GM12878 (cell line): Measurements from ENCODE around the gene SEMG1. TPM values are rescaled to one million over a fixed set of nuclear protein-coding genes. Genes with fewer than 3 reads are reported as not detected.

Experiments used
- ATAC-seq: fragments of 200-7000 bp; cut with Tn5 transposase; 3 replicates; pipeline ENCODE4 v1.9.1; 2020; ENCODE audit warnings: mild to moderate bottlenecking, moderate library complexity
- BruUV-seq: library from RNA; stranded (reverse); fragments of 400-500 nt; replicated peaks from 2 replicates; lab custom pipeline; 2021; lab: Mats Ljungman, UMichigan
- CTCF ChIA-PET: fragments of 300-600 bp; sonication (Branson Sonifier 250); formaldehyde crosslinking; extraction: SDS; loops from one replicate; lab custom pipeline; 2021; ENCODE audit warnings: inconsistent platforms; lab: Yijun Ruan, JAX
- POLR2A ChIA-PET: fragments of 350-600 bp; formaldehyde crosslinking; extraction: SDS; loops from one replicate; lab custom pipeline; 2021; ENCODE audit warnings: inconsistent platforms; lab: Charles Lee
- RAD21 ChIA-PET: fragments of 300-600 bp; sonication (Branson Sonifier 250); formaldehyde crosslinking; loops from one replicate; lab custom pipeline; 2023; ENCODE audit warnings: antibody characterized with exemption; ENCODE audit not compliant: unreplicated experiment; lab: Charles Lee
- SMC1A ChIA-PET: fragments of 300-600 bp; sonication (Branson Sonifier 250); formaldehyde crosslinking; loops from one replicate; lab custom pipeline; 2023; ENCODE audit not compliant: unreplicated experiment, uncharacterized antibody; lab: Charles Lee
- DNase-seq: peaks from one replicate; pipeline ENCODE4 v3.0.0-alpha.2; 2011; ENCODE audit warnings: low read depth, low spot score
- FAIRE-seq: peaks from 3 replicates; lab custom pipeline; 2011; peaks lifted over from hg19 to GRCh38; lab: Jason Lieb, UNC
- H2AFZ ChIP-seq: 2 replicates; pipeline ENCODE4 v1.6.0; 2011; ENCODE audit warnings: low read depth, low read length, control low read depth; ENCODE audit not compliant: control insufficient read depth
- H3K27ac ChIP-seq: 2 replicates; pipeline ENCODE4 v1.5.1; 2011; ENCODE audit warnings: control low read depth; ENCODE audit not compliant: control insufficient read depth, insufficient read depth
- H3K27me3 ChIP-seq, 2 experiments: replicated peaks in 1 of 2; 2 replicates each; pipeline versions ENCODE4 v1.6.0 to v1.6.1; 2011; ENCODE audit warnings: low read length in 1 of 2; ENCODE audit not compliant: control insufficient read depth in 2 of 2, insufficient read depth in 2 of 2
- H3K36me3 ChIP-seq, 2 experiments: 2 replicates each; pipeline ENCODE4 v1.5.1; 2011; ENCODE audit warnings: low read length in 1 of 2; ENCODE audit not compliant: control insufficient read depth in 2 of 2, insufficient read depth in 2 of 2
- H3K4me1 ChIP-seq: 2 replicates; pipeline ENCODE4 v1.6.1; 2011; ENCODE audit warnings: mild to moderate bottlenecking, low read length, moderate library complexity, mixed read lengths; ENCODE audit not compliant: control insufficient read depth, insufficient read depth
- H3K4me2 ChIP-seq: 2 replicates; pipeline ENCODE4 v1.6.0; 2011; ENCODE audit warnings: control low read depth; ENCODE audit not compliant: control insufficient read depth, insufficient read depth
- H3K4me3 ChIP-seq: fragments of 200-600 bp; sonication (generic); 2 replicates; pipeline ENCODE4 v1.5.1; 2016
- H3K79me2 ChIP-seq: 2 replicates; pipeline ENCODE4 v1.6.0; 2011; ENCODE audit warnings: low read length; ENCODE audit not compliant: control insufficient read depth, insufficient read depth
- H3K9ac ChIP-seq: 2 replicates; pipeline ENCODE4 v1.8.0; 2011; ENCODE audit warnings: low read length, control low read depth, mixed read lengths; ENCODE audit not compliant: control insufficient read depth, insufficient read depth
- H3K9me3 ChIP-seq: replicated peaks from 3 replicates; pipeline ENCODE4 v1.5.1; 2011; ENCODE audit warnings: mild to moderate bottlenecking, low read length; ENCODE audit not compliant: control insufficient read depth, insufficient read depth
- H4K20me1 ChIP-seq: 2 replicates; pipeline ENCODE4 v1.6.0; 2011; ENCODE audit not compliant: control insufficient read depth, insufficient read depth
- ASH2L ChIP-seq: fragments of 300-600, 200-600 bp; sonication (generic); IDR thresholded peaks from 2 replicates; pipeline ENCODE4 v1.6.1; 2017; ENCODE audit warnings: low read depth, mild to moderate bottlenecking, borderline replicate concordance
- ATF7 ChIP-seq: fragments of 450-650 bp; IDR thresholded peaks from 2 replicates; pipeline ENCODE4 v1.6.1; 2016; ENCODE audit warnings: low read depth, mild to moderate bottlenecking
- BACH1 ChIP-seq: fragments of 450-650 bp; IDR thresholded peaks from 2 replicates; pipeline ENCODE4 v1.6.1; 2017; ENCODE audit warnings: mild to moderate bottlenecking, borderline replicate concordance
- CBX3 ChIP-seq: fragments of 200-600 bp; sonication (generic); IDR thresholded peaks from 2 replicates; pipeline ENCODE4 v1.6.1; 2016; ENCODE audit warnings: low read depth, borderline replicate concordance
- LARP7 ChIP-seq: fragments of 450-650 bp; IDR thresholded peaks from 2 replicates; pipeline ENCODE4 v1.6.1; 2017; ENCODE audit warnings: mild to moderate bottlenecking
- MTA2 ChIP-seq: fragments of 450-650 bp; IDR thresholded peaks from 2 replicates; pipeline ENCODE4 v1.6.1; 2016; ENCODE audit warnings: low read depth, mild to moderate bottlenecking, moderate library complexity
- NFYA ChIP-seq: IDR thresholded peaks from 2 replicates; pipeline ENCODE4 v1.6.1; 2011; ENCODE audit warnings: low read depth, mild to moderate bottlenecking, low read length, improper control_type of control experiment, borderline replicate concordance
- NR2F1 ChIP-seq: fragments of 450-650 bp; conservative IDR thresholded peaks from 2 replicates; pipeline ENCODE4 v1.6.1; 2017; ENCODE audit warnings: mild to moderate bottlenecking
- PRDM15 ChIP-seq: fragments of 450-650 bp; formaldehyde crosslinking; IDR thresholded peaks from 2 replicates; pipeline ENCODE4 v1.4.0; 2020; ENCODE audit warnings: mild to moderate bottlenecking, moderate library complexity
- RB1 ChIP-seq: fragments of 450-650 bp; formaldehyde crosslinking; IDR thresholded peaks from 2 replicates; pipeline ENCODE4 v1.6.1; 2017; ENCODE audit warnings: mild to moderate bottlenecking, borderline replicate concordance
- RFX5 ChIP-seq: IDR thresholded peaks from 2 replicates; pipeline ENCODE4 v1.6.1; 2011; ENCODE audit warnings: low read depth, low read length, improper control_type of control experiment
- TARDBP ChIP-seq: IDR thresholded peaks from 2 replicates; pipeline ENCODE4 v1.6.1; 2016; ENCODE audit warnings: borderline replicate concordance
- TCF12 ChIP-seq: IDR thresholded peaks from 2 replicates; pipeline ENCODE4 v1.6.1; 2011; ENCODE audit warnings: low read depth, mild to moderate bottlenecking, low read length
- YBX1 ChIP-seq: fragments of 450-650 bp; IDR thresholded peaks from 2 replicates; pipeline ENCODE4 v1.6.1; 2016; ENCODE audit warnings: antibody characterized with exemption
- ZBED1 ChIP-seq: IDR thresholded peaks from 2 replicates; pipeline ENCODE4 v1.6.1; 2016; ENCODE audit warnings: borderline replicate concordance
- ZNF24 ChIP-seq: fragments of 450-650 bp; IDR thresholded peaks from 2 replicates; pipeline ENCODE4 v1.6.1; 2017; ENCODE audit warnings: antibody characterized with exemption, mild to moderate bottlenecking
- ZNF622 ChIP-seq: fragments of 450-650 bp; IDR thresholded peaks from 2 replicates; pipeline ENCODE4 v1.6.1; 2017; ENCODE audit warnings: mild to moderate bottlenecking, inconsistent platforms
- WGBS: methylation state at CpG from one replicate; pipeline ENCODE4 v1.1.6; 2016; ENCODE audit warnings: low lambda C conversion rate; ENCODE audit not compliant: insufficient replicate concordance, insufficient coverage; ENCODE audit errors: missing lambda C conversion rate; 5-methylcytosine and 5-hydroxymethylcytosine counted together
- in situ Hi-C: fragments of 300-500 bp; cut with MboI; formaldehyde crosslinking; loops from 9 replicates; pipeline ENCODE4 v1.14.3; 2018; ENCODE audit warnings: mixed read lengths
- intact Hi-C: fragments of 100-400 bp; cut with micrococcal nuclease; formaldehyde crosslinking; loops from one replicate; pipeline ENCODE4 v1.14.2; 2022; ENCODE audit not compliant: unreplicated experiment
- polyA plus RNA-seq, 11 experiments: library from polyadenylated mRNA; depleted of rRNA in 4 of 11; unstranded in 6 of 11; stranded (reverse) in 5 of 11; fragments of >200 nt; fragmentation: Nextera tagmentation in 4 of 11; fragmentation: Illumina TruSeq in 1 of 11; extraction: Ambion mirVana in 4 of 11; extraction: Trizol in 1 of 11; gene quantifications; 1 replicate in 1 of 11; 2 replicates in 10 of 11; pipeline versions ENCODE4 v1.2.1 to v1.2.3, GENCODE V29; 2011 to 2016; ENCODE audit warnings: inconsistent platforms in 2 of 11, missing spikeins in 2 of 11, low read depth in 1 of 11
- total RNA-seq, 4 experiments: library from RNA; depleted of rRNA in 3 of 4; stranded (reverse); fragments of >200 nt in 3 of 4; fragmentation: Illumina TruSeq in 1 of 4; extraction: Trizol in 1 of 4; gene quantifications; 2 replicates each; pipeline versions ENCODE4 v1.2.1 to v1.2.3, GENCODE V29; 2013 to 2021

The SEMG1 gene
- total and polyA plus RNA-seq, 10 of the 15 experiments (the other 5 are each of a cell fraction or from before 2014, with no cell fraction given), result not detected

GRCh38 chr20:45189067-45189609 is 17.7 kb upstream of the SEMG1 start:
- H3K9ac ChIP-seq, result no peak overlapping the region
- H3K4me2 ChIP-seq, result no peak overlapping the region
- DNase-seq (no peak), ATAC-seq (no peak)
- no peak overlapping the region for H3K4me3 ChIP-seq
- intact Hi-C loops, result no loop called here
- WGBS, result 50% methylated on average over 3 of the region's 3 CpGs
- no peaks in the 10 kb centered on the region for H3K36me3 ChIP-seq
- H3K4me1 ChIP-seq, result no peaks in the 10 kb centered on the region
- in situ Hi-C loops, result no loop called here
- SMC1A ChIA-PET, result no interaction called here
- no peak for TF ChIP-seq PRDM15 (CRISPR knock-in tag)
- no peak for TF ChIP-seq RB1
- no peak for TF ChIP-seq RFX5
- no peak for TF ChIP-seq ZNF622
- no peak for TF ChIP-seq BACH1
- TF ChIP-seq ZNF24, result no peak
- TF ChIP-seq MTA2, result no peak
- no peak for TF ChIP-seq ASH2L
- TF ChIP-seq ATF7, result no peak
- TF ChIP-seq TCF12, result no peak
- TF ChIP-seq ZBED1, result no peak
- no peak for TF ChIP-seq NR2F1
- TF ChIP-seq LARP7, result no peak
- no peak for TF ChIP-seq YBX1
- TF ChIP-seq TARDBP, result no peak
- TF ChIP-seq NFYA, result no peak
- TF ChIP-seq CBX3, result no peak
- TF ChIP-seq, all 136 proteins: peak for 0
- no peaks in the 10 kb centered on the region for H3K9me3 ChIP-seq
- POLR2A ChIA-PET, result no interaction called here
- H3K79me2 ChIP-seq, result no peaks in the 10 kb centered on the region
- H4K20me1 ChIP-seq, result no peaks in the 10 kb centered on the region
- no TSS peak for BruUV-seq
- H2AFZ ChIP-seq, result no peak overlapping the region
- CTCF ChIA-PET, result no interaction called here
- RAD21 ChIA-PET, result no interaction called here
- no peaks in the 10 kb centered on the region for H3K27me3 ChIP-seq
- FAIRE-seq, result no peak
- H3K27ac ChIP-seq, result no peak overlapping the region
